Activated CD8-positive, alpha-beta memory T cell treated with anti-CD3 and anti-CD28 coated beads, Interleukin-2, amount 10 ng/mL, durations not matched to agents 7 days and 5 days (primary cell): Measurements from ENCODE around the gene VENTX. TPM values are rescaled to one million over a fixed set of nuclear protein-coding genes. Genes with fewer than 3 reads are reported as not detected.

Experiments
- ATAC-seq: fragments of 150-1000 bp; cut with Tn5 transposase; one replicate; pipeline ENCODE4 v1.10.0; 2021; ENCODE audit warnings: moderate library complexity
- CTCF ChIA-PET: fragments of 350-600 bp; sonication (Branson Sonifier 250); formaldehyde crosslinking; loops from one replicate; lab custom pipeline; 2021; ENCODE audit warnings: antibody characterized with exemption; lab: Charles Lee
- DNase-seq: peaks from one replicate; pipeline ENCODE4 v3.0.0-alpha.2; 2020
- H3K27ac Mint-ChIP-seq: one replicate; pipeline ENCODE4 v1.8.0; 2021; ENCODE audit warnings: mild to moderate bottlenecking, mixed read lengths
- H3K27me3 Mint-ChIP-seq: one replicate; pipeline ENCODE4 v1.8.0; 2021; ENCODE audit warnings: mixed read lengths
- H3K36me3 Mint-ChIP-seq: one replicate; pipeline ENCODE4 v1.8.0; 2021; ENCODE audit warnings: mild to moderate bottlenecking, mixed read lengths
- H3K4me1 Mint-ChIP-seq: one replicate; pipeline ENCODE4 v1.8.0; 2021; ENCODE audit warnings: mixed read lengths
- H3K4me3 Mint-ChIP-seq: one replicate; pipeline ENCODE4 v1.8.0; 2021; ENCODE audit warnings: mild to moderate bottlenecking, moderate library complexity, mixed read lengths
- H3K9me3 Mint-ChIP-seq: one replicate; pipeline ENCODE4 v1.8.0; 2022; ENCODE audit warnings: low read depth, mixed read lengths
- total RNA-seq, 2 experiments: library from RNA; stranded (reverse); gene quantifications; one replicate each; pipeline ENCODE4 v1.2.3, GENCODE V29; 2021

VENTX gene
- total RNA-seq, 2 experiments from 2014 or later, result 0.12 TPM; not detected in 1

DNA sequence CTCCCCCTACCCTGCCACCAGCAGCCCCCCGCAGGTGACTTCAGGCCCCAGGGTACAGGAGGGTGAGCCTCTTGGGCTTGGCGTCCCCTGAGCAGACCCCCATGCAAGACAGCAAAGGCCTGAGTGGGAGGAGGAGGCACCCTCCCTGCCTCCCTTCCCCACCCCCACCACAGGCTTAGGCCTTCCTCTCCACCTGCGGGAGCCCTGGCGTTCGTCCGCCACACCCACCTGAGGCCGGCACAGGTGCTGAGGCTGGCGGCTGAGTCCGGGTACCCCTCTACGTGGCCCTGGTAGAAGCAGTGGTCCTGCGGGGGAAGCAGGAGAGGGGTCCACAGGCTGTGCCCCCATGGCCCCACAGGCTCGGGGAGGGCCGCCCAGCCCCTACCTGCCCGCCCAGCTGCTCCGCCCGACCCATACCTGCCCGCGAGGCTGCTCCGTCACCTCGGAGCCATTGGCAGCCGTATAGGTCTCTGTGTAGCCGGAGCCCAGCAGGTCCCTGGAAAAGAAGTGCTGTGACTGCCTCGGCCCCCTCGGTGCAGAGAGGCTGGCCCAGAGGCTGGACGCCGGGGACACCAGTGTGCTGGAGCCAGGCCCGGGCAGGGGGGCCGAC, 36.0 kb downstream of the VENTX start:
- Mint-ChIP-seq H3K9me3 (no peaks in the 10 kb centered on the region), H3K27ac (no peak overlapping the region), H3K27me3 (no peaks in the 10 kb centered on the region), H3K4me1 (peaks cover 21% of the 10 kb centered on the region), H3K36me3 (peaks cover 4% of the 10 kb centered on the region), H3K4me3 (no peak overlapping the region)
- ATAC-seq, result no peak
- DNase-seq, result no peak
- CTCF ChIA-PET, result interaction anchor here (3.3 kb wide), 1 partner anchor 15 kb away, joined by 41 read pairs; no protein-coding TSS in a partner anchor

DNA sequence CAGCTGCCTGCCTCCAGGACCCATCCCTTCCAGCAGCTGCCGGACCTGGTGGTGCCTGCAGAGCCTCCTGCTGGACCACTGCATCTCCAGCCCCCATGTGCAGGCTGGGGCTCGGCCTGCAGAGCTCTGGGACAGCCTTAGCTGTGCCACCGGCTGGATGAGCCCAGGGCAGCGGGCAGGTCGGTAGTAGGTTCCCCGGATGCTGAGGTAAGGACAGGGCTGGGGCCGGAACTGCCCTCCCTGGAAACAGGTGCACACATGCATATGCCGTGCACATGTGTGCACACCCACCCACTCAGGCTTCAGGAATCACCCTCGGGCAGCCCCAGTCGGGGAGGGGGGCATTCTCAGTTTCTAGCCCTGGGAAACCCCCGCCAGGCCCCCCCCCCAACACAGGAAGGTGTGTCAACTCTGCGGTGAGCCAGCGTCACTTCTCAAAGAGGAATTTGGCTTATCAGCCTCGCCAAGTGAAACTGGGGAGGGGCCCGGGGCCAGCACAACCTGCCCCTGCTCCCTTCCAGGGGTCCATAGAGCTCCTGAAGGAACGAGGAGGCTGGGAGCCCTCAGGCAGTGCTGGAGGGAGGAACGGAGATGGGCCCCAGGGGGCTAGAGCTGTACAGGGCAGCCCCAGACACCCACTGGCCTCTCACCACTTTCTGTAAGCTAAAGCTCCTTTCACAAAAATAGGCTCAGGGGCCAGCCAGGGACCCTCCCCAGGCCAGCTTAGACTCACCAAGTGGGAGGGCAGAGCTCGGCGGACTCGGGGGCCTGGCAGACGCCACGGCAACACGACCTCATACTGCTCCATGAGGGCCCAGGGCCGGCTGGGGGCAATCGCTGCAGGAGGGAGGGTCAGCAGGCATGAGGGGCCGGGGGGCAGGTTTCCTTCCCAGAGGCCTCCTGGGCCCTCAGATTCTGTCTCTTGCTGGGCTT, 37.4 kb downstream of the VENTX start:
- Mint-ChIP-seq H3K36me3 (peaks cover 4% of the 10 kb centered on the region), H3K9me3 (no peaks in the 10 kb centered on the region), H3K27ac (peak overlapping the region; percentile 86), H3K27me3 (no peaks in the 10 kb centered on the region), H3K4me3 (peak overlapping the region; percentile 90), H3K4me1 (peaks cover 34% of the 10 kb centered on the region)
- ATAC-seq (peak; percentile 43), DNase-seq (peak; percentile 83)
- CTCF ChIA-PET, result interaction anchor here (0.9 to 3.3 kb wide), 6 partner anchors 10 to 83 kb away, joined by 3 to 41 read pairs (median 10); partner anchors contain the start of gene FUOM

DNA sequence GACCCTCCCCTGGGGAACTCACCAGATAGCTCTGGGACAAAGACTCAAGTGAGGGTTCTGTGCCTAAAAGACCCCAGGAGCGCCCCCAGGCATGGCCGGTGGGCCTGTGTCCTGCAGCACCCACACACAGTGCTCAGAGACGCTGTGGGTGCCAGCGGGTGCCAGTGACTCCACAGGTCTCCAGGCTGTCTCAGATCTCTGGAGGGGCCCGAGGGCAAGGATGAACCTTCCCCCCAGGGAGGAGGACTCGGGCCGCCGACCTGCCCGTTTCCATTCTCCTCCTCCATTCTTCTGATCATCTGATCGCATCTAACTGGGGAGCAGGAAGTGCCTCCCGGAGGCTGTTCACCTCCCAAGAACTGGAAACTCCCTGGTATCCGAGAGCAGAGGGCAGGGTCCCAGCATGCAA, 38.0 kb downstream of the VENTX start:
- ATAC-seq (peak; percentile 41), DNase-seq (peak; percentile 75)
- CTCF ChIA-PET, result interaction anchor here (0.7 to 3.3 kb wide), 9 partner anchors 11 to 82 kb away, joined by 3 to 41 read pairs (median 6); partner anchors contain the start of gene FUOM
- H3K27ac Mint-ChIP-seq, result peak overlapping the region; percentile 86
- peaks cover 4% of the 10 kb centered on the region for H3K36me3 Mint-ChIP-seq
- H3K9me3 Mint-ChIP-seq, result no peaks in the 10 kb centered on the region
- peak overlapping the region; percentile 90 for H3K4me3 Mint-ChIP-seq
- H3K4me1 Mint-ChIP-seq, result peaks cover 36% of the 10 kb centered on the region
- H3K27me3 Mint-ChIP-seq, result no peaks in the 10 kb centered on the region

DNA sequence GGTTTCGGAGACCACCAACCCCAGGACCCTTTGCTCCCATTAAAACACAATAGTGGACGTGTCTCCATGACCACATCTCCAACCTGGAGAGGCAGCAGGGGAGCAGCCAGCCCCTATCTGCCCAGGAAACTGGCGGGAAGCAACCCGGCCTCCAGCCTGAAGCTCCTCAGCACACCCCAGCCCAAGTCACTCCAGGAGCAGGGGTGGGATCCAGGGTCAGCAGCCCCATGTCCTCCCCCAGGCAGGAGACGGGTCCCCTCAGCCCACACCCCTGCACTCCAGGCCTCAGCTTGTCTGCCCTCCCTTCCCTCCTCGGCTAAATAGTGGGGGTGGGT, 38.4 kb downstream of the VENTX start:
- Mint-ChIP-seq H3K4me3 (peak overlapping the region; percentile 90), H3K36me3 (peaks cover 4% of the 10 kb centered on the region), H3K27ac (peak overlapping the region; percentile 86), H3K27me3 (no peaks in the 10 kb centered on the region), H3K9me3 (no peaks in the 10 kb centered on the region), H3K4me1 (peaks cover 36% of the 10 kb centered on the region)
- DNase-seq (no peak), ATAC-seq (no peak)
- CTCF ChIA-PET, result interaction anchor here (0.7 to 3.3 kb wide), 6 partner anchors 12 to 31 kb away, joined by 3 to 41 read pairs (median 6); no protein-coding TSS in a partner anchor

DNA sequence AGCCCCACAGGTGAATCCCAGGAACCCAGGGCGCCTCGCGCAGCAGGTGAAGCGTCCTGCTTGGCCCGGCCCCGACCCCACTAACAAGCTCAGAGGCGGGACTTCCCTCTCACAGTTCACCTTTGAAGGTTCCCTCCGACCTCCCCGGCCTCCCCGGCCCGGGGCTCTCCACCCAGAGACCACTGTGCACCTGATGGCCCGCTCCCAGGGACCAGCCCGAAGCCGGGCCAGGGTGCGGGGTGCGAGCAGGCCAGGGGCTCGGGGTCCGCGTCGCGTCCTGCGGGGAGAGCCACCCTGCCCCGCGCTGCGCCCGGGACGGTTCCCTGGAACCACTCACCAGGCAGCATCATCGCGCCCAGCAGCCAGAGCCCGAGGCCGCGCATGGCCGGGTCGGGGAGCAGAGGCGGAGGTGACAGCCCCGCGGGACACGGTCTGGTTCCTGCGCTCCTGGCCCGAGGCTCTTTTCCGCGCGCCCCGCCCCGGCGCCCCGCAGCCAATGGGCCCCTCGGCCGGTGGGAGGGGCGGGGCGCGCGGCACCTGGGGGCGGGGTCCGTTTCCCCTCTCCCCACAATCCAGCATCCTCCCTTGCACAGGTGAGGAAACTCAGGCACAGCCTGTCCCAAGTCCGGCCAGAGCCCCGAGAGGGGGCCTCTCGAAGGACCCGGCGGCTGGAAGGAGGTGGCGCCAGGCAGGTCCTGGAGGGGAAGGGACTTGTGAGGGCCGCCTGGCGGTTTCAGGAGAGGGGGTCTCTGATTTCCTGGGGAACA, 39.0 kb downstream of the VENTX start, which contains the start of gene ADAM8:
Gene ADAM8 (minus strand): TSS at position 434 of the 767 bp plus-strand sequence. CDS start 51 bp downstream, at position 383.
- Mint-ChIP-seq H3K4me3 (peak within 1 kb of the TSS; percentile 90), H3K9me3 (no peaks in the 10 kb centered on the region), H3K4me1 (peaks cover 36% of the 10 kb centered on the region), H3K27ac (peak within 1 kb of the TSS; percentile 99), H3K36me3 (peaks cover 4% of the 10 kb centered on the region), H3K27me3 (no peaks in the 10 kb centered on the region)
- CTCF ChIA-PET, result interaction anchor here (0.7 to 3.3 kb wide), 6 partner anchors 12 to 31 kb away, joined by 3 to 41 read pairs (median 10); no protein-coding TSS in a partner anchor
- ATAC-seq (peak; percentile 60), DNase-seq (peak; percentile 79)

DNA sequence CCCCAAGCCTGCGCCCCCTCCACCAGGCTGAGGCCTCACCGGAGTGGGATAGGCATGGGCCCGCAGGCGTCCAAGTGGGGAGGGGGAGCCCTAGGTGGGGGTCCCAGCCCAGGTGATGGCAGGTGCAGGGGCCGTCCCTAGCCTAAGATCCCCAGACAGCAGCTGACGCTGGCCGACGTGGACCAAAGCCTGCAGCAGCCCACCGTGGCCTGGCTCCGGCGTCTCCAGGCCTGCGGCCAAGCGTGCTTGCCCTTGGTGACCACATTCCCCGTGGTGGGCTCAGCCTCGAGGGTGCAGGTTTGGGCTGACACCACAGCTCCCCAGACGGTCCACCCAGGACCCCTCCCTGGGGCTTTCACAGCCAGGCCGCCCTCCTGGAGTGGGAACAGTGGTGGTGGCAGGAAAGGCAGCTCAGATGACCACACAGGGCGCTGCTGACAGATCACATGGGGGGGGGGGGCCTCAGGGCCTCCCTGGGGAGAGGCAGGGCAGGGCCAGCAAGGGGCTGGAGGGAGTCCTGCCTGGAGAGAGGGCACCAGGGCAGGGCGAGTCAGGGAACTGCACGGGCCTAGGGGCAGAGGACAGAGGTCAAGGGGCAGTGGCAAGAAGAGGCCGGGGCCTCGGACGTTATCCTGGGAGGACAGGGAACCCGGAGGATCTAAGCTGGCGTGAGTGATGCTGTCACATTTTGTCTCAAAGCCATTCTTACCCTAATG, 39.8 kb downstream of the VENTX start:
- H3K27ac Mint-ChIP-seq, result peak overlapping the region; percentile 99
- peak overlapping the region; percentile 78 for H3K4me3 Mint-ChIP-seq
- DNase-seq (no peak), ATAC-seq (no peak)
- CTCF ChIA-PET, result interaction anchor here (0.7 to 2.6 kb wide), 8 partner anchors 10 to 134 kb away, joined by 3 to 21 read pairs (median 6); no protein-coding TSS in a partner anchor
- H3K4me1 Mint-ChIP-seq, result peaks cover 36% of the 10 kb centered on the region
- H3K27me3 Mint-ChIP-seq, result no peaks in the 10 kb centered on the region
- peaks cover 2% of the 10 kb centered on the region for H3K36me3 Mint-ChIP-seq
- no peaks in the 10 kb centered on the region for H3K9me3 Mint-ChIP-seq

DNA sequence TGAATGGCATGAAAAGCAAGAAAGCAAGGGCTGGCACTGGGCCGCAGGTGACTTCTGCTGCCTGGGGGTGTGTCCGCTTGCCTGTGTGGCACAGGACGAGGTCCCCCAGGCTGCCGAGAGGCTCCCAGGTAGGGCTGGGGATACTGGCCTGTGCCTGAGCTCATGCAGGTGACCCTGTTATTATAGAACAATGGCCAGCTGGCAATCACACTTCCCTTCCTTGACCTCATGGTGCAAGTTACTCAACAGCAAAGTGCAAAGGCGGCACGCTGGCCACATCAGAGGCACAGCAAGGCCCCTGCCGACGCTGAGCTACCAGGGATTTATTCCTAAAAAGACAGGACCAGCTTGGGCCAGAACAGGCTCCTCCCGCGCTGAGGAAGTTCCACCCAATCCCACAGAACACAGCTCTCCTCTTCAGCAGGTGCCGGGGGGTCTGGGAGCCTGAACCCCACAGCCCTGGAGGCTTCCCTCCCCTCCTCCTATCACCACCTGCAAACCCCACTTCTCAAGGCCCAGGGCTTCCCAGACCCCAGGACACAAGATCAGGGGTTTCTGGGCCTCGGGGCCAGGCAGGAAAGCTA, 40.4 kb downstream of the VENTX start:
- H3K9me3 Mint-ChIP-seq, result no peaks in the 10 kb centered on the region
- H3K4me3 Mint-ChIP-seq, result peak overlapping the region; percentile 78
- no peaks in the 10 kb centered on the region for H3K27me3 Mint-ChIP-seq
- ATAC-seq (peak; percentile 0), DNase-seq (no peak)
- peak overlapping the region; percentile 99 for H3K27ac Mint-ChIP-seq
- peaks cover 36% of the 10 kb centered on the region for H3K4me1 Mint-ChIP-seq
- peaks cover 5% of the 10 kb centered on the region for H3K36me3 Mint-ChIP-seq
- CTCF ChIA-PET, result interaction anchor here (0.7 to 2.6 kb wide), 11 partner anchors 9 to 134 kb away, joined by 3 to 21 read pairs (median 5); no protein-coding TSS in a partner anchor

DNA sequence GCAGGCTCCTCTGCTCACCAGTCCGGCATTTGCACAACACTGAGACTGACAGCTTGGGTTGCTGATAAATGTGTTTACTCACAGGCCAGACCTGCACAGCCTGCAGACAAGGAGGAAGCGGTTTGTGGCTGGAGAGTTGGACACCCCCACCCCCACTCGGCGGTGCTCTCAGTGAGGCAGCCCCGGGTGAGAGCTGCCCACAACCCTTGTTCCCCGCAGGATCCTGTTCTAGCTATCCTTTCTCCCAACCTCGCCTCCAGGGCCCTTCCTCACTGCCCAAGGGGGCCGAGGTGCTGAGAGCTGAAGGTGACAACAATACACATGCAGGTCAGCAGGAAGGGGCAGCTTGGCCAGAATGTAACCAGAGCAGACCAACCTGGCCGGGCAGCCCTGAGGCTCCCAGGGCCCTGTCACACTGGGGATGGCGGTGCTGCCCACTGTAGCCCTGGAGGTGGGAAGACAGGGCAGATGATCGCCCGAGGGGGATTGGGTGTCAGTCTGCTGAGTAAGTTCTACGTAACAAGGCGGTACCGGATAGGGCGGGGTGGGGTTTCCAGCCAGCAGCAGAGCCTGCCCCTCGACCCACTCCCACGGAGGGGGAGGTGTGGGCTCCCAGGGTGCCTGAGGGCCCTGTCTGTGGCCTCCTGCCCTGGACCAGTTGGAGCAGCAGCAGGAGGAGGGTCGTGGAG, 41.1 kb downstream of the VENTX start:
- peak; percentile 95 for DNase-seq
- Mint-ChIP-seq H3K4me1 (peaks cover 36% of the 10 kb centered on the region), H3K27ac (peak overlapping the region; percentile 99), H3K4me3 (peak overlapping the region; percentile 78), H3K36me3 (peaks cover 7% of the 10 kb centered on the region), H3K9me3 (no peaks in the 10 kb centered on the region), H3K27me3 (no peaks in the 10 kb centered on the region)
- CTCF ChIA-PET, result interaction anchor here (0.8 to 2.6 kb wide), 10 partner anchors 9 to 135 kb away, joined by 3 to 21 read pairs (median 6); no protein-coding TSS in a partner anchor
- peak; percentile 59 for ATAC-seq

DNA sequence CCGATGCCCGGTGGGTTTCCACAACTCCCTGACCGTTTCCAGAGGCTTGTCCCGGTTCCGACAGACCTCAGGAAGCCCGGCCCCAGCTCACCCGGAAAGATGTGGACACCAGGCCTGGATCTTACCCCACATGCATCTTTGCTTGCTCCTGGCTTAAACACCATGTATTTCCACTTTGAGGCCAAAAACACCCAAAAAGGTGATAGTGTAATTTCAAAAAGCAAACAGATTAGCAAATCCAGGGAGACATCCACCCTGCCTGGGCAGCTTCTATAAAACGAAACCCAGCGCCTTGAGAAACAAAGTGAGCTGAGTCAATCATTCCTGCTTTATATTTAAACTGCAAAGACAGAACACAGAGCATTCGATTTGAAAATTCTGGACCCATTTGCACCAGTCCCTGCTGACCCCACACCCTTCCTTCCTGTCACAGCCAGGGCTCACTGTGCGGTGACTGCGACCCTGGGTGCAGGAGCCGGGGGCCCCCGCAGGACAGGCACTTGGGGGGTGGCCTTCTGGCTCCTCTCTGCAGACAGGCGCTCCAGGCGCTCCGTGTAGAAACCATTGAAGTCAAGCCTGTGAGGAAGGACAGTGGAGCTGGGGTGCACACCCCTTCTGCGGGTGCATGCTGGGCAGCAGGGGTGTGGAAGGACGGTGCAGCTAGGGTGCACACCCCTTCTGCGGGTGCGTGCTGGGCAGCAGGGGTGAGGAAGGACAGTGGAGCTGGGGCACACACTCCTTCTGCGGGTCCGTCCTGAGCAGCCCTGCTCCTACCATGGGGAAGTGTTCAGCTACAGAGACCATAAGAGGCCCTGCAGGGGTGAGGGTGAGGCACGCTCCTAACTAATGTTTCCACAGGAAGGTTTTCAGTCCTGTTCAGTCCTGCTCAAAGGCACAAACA, 41.9 kb downstream of the VENTX start:
- Mint-ChIP-seq H3K4me1 (peaks cover 33% of the 10 kb centered on the region), H3K36me3 (peaks cover 9% of the 10 kb centered on the region), H3K9me3 (no peaks in the 10 kb centered on the region), H3K27ac (peak overlapping the region; percentile 99), H3K27me3 (no peaks in the 10 kb centered on the region), H3K4me3 (no peak overlapping the region)
- CTCF ChIA-PET, result interaction anchor here (1.3 to 2.6 kb wide), 4 partner anchors 8 to 50 kb away, joined by 3 to 21 read pairs (median 8); no protein-coding TSS in a partner anchor
- ATAC-seq (no peak), DNase-seq (no peak)

DNA sequence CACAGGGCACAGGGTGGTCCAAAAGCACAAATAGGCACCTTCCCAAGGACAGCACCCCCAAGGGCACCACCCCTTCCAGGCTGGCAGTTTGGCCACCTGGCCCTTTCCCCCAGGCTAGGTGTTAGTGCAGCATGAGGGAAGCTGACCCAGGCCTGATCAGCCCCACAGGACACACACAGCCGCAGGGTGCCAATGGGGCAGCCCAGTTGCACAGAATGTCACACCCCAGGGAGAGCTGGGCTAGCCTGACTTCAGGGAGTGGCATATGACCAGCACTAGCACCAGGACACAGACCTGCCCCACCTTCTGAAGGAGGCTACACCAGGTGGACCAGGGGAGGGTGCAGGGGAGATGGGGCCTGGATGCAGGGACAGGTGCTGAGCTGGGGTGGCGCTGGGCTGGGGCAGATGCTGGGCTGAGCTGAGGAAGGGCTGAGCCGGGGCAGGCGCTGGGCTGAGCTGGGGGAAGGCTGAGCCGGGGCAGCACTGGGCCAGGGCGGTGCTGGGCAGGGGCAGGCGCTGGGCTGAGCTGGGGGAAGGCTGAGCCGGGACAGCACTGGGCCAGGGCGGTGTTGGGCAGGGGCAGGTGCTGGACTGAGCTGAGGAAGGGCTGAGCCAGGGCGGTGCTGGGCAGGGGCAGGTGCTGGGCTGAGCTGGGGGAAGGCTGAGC, 42.9 kb downstream of the VENTX start:
- H3K27ac Mint-ChIP-seq, result peak overlapping the region; percentile 66

More for the DNA sequence above, 42.9 kb downstream of the VENTX start:
- ATAC-seq (no peak), DNase-seq (no peak)
- CTCF ChIA-PET, result no interaction called here
- H3K27me3 Mint-ChIP-seq, result no peaks in the 10 kb centered on the region
- H3K9me3 Mint-ChIP-seq, result no peaks in the 10 kb centered on the region
- H3K4me3 Mint-ChIP-seq, result no peak overlapping the region
- H3K4me1 Mint-ChIP-seq, result peaks cover 31% of the 10 kb centered on the region
- H3K36me3 Mint-ChIP-seq, result peaks cover 17% of the 10 kb centered on the region
